Dermis microvascular lymphatic vessel endothelial cell (primary cell): ENCODE results near the gene JARID2. TPM values are rescaled to one million over a fixed set of nuclear protein-coding genes. Genes with fewer than 3 reads are reported as not detected.

Experiments used
- DNase-seq, 2 donors: peaks; one replicate each; pipeline versions ENCODE4 v3.0.0 to v3.0.0-alpha.2; 2010; ENCODE audit warnings: low read depth in 2 of 2
- total RNA-seq: library from RNA; depleted of rRNA; stranded (reverse); fragments of >200 nt; gene quantifications from 2 replicates; pipeline ENCODE4 v1.2.1, GENCODE V29; 2014

The JARID2 gene
- total RNA-seq, result 11.8 and 14.3 TPM in 2 replicates

DNA sequence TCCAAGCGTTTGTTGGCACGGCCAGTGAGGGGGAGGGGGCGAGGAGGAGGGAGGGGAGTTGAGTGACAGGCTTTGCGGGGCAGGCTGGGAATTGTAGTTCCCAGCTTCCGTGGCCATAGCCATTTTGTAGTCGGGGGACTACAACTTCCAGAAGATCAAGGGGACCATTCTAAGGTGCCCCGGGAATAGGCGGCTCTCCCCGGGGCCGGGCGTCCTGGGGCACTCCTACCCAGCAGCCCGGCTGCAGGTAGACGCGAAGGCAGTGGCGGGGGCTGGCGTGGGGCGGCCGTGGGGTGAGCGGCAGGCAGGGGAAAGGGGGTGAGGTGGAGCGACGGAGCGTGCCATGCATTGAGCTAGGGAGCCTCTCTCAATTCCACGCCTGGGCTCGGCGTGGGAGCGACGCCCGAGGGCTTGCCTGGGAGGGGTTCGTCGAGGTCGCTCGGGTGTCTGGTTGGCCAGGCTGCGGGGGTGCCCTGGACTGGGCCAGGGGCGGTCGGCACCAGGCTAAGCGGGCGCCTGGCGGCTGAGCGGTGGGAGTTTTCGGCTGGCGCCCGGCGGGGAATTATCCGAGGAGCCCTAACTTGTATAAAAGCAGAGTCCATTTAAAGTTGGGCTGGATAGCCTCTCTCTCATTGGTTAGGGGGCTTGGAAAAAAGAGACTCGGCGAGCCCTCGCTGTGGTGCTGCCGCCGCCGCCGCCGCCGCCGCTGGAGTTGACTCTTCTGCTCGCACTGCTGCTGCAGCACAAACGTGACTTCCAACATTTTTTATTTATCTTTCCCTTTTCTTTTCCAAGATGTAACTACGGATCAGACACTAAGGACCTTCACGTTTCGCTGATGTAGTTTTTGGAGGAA, at the start of gene JARID2:
Gene JARID2 (plus strand): TSS at position 709 of the 856 bp plus-strand sequence. CDS start 471 bp downstream, outside the sequence.
- DNase-seq, result peak; percentile 97 to 99

DNA sequence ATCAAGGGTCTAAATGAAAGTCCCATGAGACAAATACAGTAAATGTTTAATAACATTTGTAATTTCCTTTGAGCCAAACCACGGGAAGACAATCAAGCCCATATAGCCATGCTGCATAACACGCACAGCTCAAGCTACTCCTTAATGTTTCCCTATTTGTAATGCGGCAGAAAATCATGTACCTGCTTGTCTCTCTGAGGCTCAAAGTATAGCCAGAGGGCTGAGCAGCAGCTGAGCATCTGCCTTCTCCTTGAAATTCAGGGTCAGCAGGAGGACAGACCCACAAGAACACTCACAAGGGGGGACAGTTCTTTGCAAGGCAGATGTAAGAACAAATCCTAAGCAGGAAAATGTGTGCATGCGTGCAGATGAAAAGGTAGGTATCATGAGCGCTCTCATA, 45.8 kb upstream of the JARID2 start:
- no peak for DNase-seq

DNA sequence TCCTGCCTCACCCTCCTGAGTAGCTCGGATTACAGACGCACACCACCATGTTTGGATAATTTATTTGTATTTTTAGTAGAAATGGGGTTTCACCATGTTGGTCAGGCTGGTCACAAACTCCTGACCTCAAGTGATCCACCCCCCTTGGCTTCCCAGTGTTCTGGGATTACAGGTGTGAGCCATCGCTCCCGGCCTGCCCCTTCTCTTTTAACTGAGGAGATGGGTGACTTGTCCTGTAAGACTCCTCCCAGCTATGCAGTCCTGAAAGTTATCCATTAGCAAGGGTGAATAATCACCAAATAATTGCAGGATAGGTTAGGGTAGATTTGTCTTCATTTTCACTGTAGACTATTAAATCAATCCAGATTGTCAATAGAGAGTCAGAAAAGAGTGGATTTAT, 40.5 kb upstream of the JARID2 start:
- no peak for DNase-seq

DNA sequence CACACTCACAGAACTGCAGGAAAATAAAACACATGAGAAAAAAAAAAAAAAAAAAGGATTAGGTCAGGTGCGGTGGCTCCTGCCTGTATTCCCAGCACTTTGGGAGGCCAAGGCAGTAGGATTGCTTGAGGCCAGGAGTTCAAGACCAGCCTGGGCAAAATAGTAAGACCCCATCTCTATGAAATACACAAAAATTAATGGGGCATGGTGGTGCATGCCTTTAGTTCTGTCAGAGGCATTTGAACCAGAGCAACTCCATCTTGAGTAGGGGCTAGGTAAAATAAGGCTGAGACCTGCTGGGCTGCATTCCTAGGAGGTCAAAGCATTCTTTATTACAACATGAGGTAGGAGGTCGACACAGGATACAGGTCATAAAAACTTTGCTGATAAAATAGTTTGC, 39.0 kb upstream of the JARID2 start:
- DNase-seq, result no peak

DNA sequence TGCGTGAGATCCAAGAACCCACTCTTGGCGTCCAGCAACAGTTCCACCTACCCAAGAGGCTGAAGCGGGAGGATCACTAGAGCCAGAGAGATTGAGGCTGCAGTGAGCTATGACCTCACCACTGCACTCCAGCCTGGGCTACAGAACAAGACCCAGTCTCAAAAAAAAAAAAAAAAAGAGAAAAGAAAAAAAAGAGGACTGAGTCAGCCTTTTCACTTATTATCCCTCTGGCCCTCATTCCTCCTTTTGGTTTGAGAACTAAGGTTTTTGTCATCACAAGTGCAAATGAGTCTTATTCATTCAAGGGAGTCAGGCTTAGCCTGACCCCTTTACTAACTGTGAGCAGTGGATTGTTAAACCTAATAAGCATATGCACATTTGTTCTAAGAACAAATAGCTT, 37.9 kb upstream of the JARID2 start:
- DNase-seq, result no peak

DNA sequence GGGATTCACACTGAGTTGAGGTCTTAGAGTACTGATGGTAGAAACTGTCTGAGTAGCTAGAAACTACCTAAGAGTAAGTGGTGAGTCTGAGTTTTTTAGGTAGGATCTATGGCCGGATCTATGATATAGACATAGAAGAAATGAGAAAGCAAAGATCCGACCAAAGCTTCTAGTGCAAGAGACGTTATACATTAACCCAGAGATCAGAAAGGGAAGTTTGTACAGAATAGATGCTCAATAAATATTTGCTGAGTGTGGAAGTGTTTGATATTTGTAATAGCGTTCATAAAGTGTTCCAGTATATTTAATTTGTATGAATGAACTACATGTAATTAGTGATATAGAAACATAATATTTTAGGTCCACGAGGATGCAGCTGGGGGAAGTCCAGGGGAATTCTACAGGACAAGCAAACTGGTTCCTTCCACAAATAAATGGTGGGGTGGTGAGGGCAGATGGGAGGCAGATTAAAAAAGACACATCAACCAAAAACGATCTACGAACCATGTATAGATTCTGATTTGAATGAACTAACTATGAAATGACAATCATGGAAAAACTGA, 31.9 kb upstream of the JARID2 start:
- no peak for DNase-seq

DNA sequence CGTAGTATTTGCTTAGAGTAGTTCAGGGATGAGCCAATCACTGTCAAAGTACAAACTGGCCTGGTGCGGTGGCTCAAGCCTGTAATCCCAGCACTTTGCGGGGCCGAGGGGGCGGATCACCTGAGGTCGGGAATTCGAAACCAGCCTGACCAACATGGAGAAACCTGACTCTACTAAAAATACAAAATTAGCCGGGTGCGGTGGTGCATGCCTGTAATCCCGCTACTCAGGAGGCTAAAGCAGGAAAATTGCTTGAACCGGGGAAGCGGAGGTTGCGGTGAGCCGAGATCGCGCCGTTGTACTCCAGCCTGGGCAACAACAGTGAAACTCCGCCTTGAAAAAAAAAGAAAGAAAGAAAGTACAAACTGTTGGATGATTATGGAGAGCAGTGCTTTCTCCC, 27.5 kb upstream of the JARID2 start:
- no peak for DNase-seq

DNA sequence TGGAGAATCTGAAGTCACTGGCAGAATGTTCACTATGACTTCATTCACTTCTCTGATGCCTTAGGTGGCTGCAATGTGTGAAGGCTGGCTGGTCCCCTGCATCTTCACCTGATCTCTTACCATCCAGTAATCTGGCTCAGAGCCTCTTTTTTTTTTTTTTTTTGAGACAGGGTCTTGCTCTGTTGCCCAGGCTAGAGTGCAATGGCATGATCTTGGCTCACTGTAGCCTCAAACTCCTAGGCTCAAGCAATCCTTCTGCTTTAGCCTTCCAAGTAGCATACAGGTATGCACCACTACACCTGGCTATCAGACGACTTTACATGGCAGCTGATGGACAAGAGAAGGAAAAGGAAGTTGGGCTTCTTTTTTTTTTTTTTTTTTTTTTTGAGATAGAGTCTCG, 25.8 kb upstream of the JARID2 start:
- DNase-seq, result no peak

DNA sequence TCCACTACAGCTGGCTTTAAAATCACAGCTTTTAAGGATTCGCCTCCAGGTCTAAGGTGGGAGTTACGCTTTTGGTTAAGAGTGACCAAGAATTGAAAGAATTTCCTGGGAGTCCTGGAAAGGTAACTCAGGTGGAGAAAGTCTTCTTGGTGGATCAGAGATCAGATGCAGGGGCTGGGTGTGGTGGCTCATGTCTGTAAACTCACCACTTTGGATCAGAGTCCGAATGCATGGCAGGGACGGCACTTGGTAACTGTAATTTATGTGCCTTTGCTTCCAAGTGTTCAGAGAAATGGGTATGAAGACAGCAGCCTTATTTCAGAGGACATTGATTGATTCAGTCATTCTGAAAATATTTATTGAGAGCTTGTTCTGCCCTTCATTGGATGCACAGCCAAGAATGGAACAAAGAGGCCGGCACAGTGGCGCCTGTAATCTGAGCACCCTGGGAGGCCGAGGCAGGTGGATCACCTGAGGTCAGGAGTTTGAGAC, 18.0 kb upstream of the JARID2 start:
- no peak for DNase-seq

DNA sequence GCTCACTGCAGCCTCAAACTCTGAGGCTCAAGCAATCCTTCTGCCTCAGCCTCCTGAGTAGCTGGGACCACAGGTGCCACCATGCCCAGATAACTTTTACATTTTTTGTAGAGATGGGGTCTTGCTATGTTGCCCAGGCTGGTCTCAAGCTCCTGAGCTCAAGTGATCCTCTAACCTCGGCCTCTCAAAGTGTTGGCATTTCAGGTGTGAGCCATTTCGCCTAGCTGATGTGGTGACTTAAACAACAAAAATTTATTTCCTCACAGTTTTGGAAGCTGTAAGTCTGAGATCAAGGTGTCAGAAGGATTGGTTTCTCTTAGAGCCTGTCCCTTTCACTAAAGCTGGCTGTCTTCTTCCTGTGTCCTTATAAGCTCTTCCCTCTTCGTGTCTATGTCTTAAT, 15.0 kb upstream of the JARID2 start:
- no peak for DNase-seq

DNA sequence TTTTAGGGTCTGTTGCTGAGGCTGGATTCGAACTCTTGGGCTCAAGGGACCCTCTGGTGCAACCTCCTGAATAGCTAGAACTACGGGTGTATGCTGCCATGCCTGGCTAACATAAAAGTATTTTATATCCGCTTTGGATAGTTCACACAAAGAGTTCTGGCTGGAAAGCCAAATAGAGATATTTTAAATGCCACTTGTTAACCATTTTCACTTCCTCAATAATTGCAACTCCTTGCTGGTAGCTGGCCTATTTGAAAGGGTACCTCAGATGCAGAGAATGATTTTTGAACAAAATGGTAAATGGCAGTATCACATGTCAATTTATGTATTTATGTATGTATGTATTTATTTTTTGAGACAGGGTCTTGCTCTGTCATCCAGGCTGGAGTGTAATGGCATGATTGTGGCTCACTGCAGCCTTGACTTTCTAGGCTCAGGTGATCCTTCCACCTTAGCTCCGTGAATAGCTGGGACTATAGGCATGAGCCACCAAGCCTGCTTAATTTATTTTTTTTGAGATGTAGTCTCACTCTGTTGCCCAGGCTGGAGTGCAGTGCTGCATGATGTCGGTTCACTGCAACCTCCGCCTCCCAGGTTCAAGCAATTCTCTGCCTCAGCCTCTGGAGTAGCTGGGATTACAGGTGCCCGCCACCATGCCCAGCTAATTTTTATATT, 12.9 kb upstream of the JARID2 start:
- DNase-seq, result no peak

DNA sequence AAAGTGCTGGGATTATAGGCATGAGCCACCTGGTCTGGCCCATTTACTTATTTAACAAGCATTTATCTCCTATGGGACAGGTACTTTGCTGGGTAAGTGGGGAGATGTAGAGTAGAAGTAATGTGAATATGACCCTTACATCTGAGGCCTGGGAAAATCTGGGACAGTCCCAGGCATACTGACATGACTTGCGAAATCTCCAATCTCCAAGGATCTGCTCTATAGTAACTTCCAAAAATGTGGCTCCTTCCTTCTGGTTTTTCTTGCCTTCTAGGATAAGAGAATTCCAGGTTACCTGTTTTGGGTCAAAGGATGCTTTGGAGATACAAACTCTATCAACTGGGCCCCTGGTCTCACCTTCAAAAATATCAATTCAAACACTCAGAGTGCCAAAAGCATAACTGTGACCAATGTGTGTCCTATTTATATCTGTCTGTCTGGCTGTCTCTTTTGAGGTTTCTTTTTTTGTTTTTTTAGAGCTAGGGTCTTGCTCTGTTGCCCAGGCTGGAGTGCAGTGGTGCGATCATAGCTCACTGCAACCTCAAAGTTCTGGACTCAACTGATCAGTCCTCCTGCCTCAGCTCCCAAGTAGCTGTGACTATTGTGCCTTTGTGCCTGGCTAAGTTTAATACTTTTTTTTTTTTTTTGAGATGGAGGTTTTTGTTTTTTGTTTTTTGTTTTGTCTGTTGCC, 11.7 kb upstream of the JARID2 start:
- DNase-seq, result no peak

DNA sequence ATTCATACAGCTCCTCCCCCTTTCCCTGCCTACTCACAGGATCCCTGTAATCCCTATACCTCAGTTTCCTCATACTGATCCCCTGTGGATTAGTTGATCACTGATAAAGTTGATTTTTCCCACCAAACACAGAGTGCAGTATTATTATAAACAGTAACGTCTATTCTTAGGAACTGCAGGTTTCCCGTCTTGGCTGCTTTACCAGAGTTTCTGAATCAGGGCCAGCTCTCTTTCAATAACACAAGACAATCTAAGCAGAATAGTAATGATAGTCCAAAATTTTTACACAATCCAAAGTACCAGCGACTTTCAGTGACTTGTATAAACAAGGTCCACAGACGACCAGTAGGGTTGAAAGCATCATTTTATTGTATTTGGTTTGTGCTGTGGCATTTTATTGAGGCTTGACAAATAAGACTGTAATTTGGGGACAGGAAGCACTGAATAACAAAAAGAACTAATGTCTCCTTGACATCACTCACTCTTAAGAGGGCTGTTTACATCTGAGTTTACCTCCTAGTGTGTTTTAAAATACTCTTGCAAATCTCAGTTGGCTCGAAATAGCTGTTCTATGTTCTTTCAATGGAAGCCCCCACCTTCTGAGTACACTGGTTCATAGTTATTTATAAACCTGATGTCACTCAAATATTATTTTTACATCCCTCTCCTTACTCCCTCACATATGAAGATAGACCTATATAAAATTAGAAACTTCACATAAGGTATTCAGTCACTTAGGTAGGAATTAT, 6.1 kb upstream of the JARID2 start:
- DNase-seq, result peak in 1 of 2 donors; percentile 72

DNA sequence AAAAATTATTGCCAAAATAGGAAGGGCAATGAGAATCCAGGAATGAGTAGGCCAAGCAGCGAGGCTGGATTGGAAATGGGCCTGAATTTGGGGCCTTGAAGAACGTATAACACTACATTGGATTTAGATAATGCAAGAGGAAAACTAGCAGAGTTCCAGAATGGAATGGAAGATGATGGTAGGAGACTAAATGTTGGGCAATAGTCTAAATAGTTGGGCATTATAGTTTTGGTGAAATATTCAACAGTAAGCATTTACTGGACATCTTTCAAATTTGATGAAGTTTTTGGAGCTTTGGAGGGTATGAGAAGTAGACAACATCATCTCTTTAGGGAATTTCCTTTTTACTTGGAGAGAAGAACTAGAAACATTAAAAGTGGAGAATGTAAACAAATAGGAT, 3.4 kb upstream of the JARID2 start:
- no peak for DNase-seq

DNA sequence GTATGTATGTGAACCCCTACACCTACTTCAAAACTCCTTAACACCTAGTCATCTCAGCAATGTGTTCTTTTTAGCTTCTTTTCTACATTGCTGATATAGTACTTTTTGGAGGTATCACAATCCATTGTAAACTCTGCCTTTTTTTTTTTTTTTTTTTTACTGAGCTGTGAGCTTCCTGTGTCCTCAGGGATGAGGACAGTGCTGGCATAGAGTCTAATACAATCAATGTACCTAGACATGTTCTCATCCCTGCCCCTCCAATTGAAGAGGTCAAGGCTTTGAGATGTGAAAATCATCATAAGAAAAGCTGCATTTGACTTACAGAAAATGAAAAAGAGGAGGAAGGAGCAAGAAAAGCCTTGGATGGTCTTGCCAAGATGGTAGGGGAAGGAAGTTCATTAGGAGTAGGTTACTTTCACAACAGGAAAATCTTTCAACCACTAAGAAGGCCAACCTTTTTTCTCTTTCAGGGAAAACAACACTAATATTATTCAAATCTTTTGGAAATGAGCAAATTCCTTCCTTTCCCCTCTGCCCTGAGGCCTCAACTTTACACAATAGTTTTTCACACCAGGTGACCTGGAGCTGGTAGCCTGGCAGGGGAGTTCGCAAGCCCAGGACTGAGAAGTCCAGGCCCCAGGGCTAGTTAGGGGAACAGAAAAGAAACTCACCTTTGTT, 2.8 kb upstream of the JARID2 start:
- peak in 1 of 2 donors; percentile 64 for DNase-seq

DNA sequence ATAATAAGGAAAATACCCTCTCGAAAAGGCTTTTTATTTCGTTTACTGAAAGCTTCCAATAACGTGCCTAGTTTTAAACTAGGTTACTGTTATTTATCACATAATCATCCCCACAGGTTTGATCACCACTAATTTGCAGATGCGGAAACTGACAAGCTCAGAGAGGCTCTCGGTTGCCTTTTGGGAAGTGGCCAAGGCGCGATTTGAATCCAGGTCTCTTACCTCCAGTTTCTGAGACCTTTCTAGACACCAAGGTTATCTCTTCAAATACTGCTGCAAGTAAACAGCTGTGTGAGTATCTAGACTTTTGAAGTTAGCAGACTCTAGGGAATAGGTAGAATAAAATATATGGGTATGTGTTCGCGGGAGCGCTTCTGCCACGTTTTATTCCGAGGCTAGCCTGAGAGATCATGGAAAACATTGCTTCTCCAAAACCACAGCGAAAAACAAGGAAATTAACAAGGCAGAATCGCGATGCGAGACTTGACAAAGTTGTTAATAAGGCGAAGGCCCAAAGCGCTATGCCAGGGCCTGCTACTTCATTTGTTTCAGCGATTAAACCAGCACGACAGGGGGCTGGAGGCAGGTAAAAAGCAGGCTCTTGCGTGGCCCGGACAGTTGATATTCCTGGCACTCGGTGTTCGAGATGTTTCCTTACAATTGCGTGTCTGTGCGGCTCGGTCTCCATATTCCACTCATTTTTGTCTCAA, 1.8 kb upstream of the JARID2 start:
- DNase-seq, result no peak

DNA sequence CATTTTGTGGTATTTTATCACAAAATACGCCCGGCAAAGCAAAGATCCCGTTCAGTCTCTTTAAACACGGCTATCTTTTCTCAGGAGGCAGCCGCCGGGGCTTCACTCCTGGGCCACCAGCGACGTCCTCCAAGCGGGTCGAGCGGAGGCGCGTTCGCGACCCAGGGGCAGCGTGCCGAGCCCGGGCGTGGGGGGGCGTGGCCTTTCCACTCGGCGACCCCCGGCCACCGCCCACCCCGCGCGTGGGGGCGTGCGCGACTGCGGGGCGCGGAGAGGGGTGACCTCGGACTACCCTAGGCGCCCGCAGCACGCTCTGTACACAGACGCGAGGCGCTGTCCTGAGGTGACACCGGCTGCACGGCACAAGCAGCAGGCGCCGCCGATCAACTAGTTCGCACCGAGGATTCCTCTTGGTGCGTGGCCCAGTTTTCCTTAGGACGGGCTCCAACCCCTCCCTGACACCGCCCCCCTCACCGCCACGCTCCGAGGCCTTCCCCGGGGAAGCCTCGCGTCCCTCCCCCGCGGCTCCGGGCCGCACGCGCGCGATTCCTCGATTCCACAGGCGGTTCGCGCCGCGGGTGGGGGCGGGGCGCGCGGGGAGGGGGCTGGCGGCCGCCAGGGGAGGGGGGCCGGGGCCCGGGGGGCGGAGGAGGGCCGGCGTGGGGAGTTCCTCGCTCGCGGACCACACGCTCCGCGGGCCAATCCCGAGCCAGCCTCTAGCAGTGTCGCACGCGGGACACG, 1.1 kb upstream of the JARID2 start:
- DNase-seq, result peak in 1 of 2 donors; percentile 79

DNA sequence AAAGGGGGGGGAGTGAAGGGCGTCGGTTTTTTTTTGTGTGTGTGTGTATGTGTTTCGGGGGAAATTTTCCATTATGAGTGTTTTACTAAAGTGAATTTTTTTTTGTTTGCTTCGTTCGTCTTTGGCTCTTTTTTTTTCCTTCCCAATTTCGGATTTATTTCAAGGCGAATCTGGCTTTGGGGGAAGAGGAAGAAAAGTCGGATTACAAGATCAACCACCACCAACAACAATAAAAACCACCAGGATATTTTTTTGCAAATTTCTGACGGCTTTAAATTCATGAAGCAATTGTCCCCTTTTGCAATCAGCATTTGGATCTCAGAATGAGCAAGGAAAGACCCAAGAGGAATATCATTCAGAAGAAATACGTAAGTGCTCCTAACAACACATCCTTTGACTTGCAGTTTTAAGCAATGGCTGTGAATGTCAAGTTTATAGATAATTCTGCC, 372 bp downstream of the JARID2 start:
- DNase-seq, result no peak
